GM12878 (cell line): ENCODE data around the gene CDC42EP3. TPM values are rescaled to one million over a fixed set of nuclear protein-coding genes. Genes with fewer than 3 reads are reported as not detected.
A peak's percentile ranks its signal among the peaks of the same experiment; 100 is the strongest.

Experiments
- ATAC-seq: fragments of 200-7000 bp; cut with Tn5 transposase; 3 replicates; pipeline ENCODE4 v1.9.1; 2020; ENCODE audit warnings: mild to moderate bottlenecking, moderate library complexity
- BruUV-seq: library from RNA; stranded (reverse); fragments of 400-500 nt; replicated peaks from 2 replicates; lab custom pipeline; 2021; lab: Mats Ljungman, UMichigan
- CTCF ChIA-PET: fragments of 300-600 bp; sonication (Branson Sonifier 250); formaldehyde crosslinking; extraction: SDS; loops from one replicate; lab custom pipeline; 2021; ENCODE audit warnings: inconsistent platforms; lab: Yijun Ruan, JAX
- POLR2A ChIA-PET: fragments of 350-600 bp; formaldehyde crosslinking; extraction: SDS; loops from one replicate; lab custom pipeline; 2021; ENCODE audit warnings: inconsistent platforms; lab: Charles Lee
- RAD21 ChIA-PET: fragments of 300-600 bp; sonication (Branson Sonifier 250); formaldehyde crosslinking; loops from one replicate; lab custom pipeline; 2023; ENCODE audit warnings: antibody characterized with exemption; ENCODE audit not compliant: unreplicated experiment; lab: Charles Lee
- SMC1A ChIA-PET: fragments of 300-600 bp; sonication (Branson Sonifier 250); formaldehyde crosslinking; loops from one replicate; lab custom pipeline; 2023; ENCODE audit not compliant: unreplicated experiment, uncharacterized antibody; lab: Charles Lee
- DNase-seq: peaks from one replicate; pipeline ENCODE4 v3.0.0-alpha.2; 2011; ENCODE audit warnings: low read depth, low spot score
- FAIRE-seq: peaks from 3 replicates; lab custom pipeline; 2011; peaks lifted over from hg19 to GRCh38; lab: Jason Lieb, UNC
- H2AFZ ChIP-seq: 2 replicates; pipeline ENCODE4 v1.6.0; 2011; ENCODE audit warnings: low read depth, low read length, control low read depth; ENCODE audit not compliant: control insufficient read depth
- H3K27ac ChIP-seq: 2 replicates; pipeline ENCODE4 v1.5.1; 2011; ENCODE audit warnings: control low read depth; ENCODE audit not compliant: control insufficient read depth, insufficient read depth
- H3K27me3 ChIP-seq, 2 experiments: replicated peaks in 1 of 2; 2 replicates each; pipeline versions ENCODE4 v1.6.0 to v1.6.1; 2011; ENCODE audit warnings: low read length in 1 of 2; ENCODE audit not compliant: control insufficient read depth in 2 of 2, insufficient read depth in 2 of 2
- H3K36me3 ChIP-seq, 2 experiments: 2 replicates each; pipeline ENCODE4 v1.5.1; 2011; ENCODE audit warnings: low read length in 1 of 2; ENCODE audit not compliant: control insufficient read depth in 2 of 2, insufficient read depth in 2 of 2
- H3K4me1 ChIP-seq: 2 replicates; pipeline ENCODE4 v1.6.1; 2011; ENCODE audit warnings: mild to moderate bottlenecking, low read length, moderate library complexity, mixed read lengths; ENCODE audit not compliant: control insufficient read depth, insufficient read depth
- H3K4me2 ChIP-seq: 2 replicates; pipeline ENCODE4 v1.6.0; 2011; ENCODE audit warnings: control low read depth; ENCODE audit not compliant: control insufficient read depth, insufficient read depth
- H3K4me3 ChIP-seq: fragments of 200-600 bp; sonication (generic); 2 replicates; pipeline ENCODE4 v1.5.1; 2016
- H3K79me2 ChIP-seq: 2 replicates; pipeline ENCODE4 v1.6.0; 2011; ENCODE audit warnings: low read length; ENCODE audit not compliant: control insufficient read depth, insufficient read depth
- H3K9ac ChIP-seq: 2 replicates; pipeline ENCODE4 v1.8.0; 2011; ENCODE audit warnings: low read length, control low read depth, mixed read lengths; ENCODE audit not compliant: control insufficient read depth, insufficient read depth
- H3K9me3 ChIP-seq: replicated peaks from 3 replicates; pipeline ENCODE4 v1.5.1; 2011; ENCODE audit warnings: mild to moderate bottlenecking, low read length; ENCODE audit not compliant: control insufficient read depth, insufficient read depth
- H4K20me1 ChIP-seq: 2 replicates; pipeline ENCODE4 v1.6.0; 2011; ENCODE audit not compliant: control insufficient read depth, insufficient read depth
- EED ChIP-seq: sonication (generic); IDR thresholded peaks from 2 replicates; pipeline ENCODE4 v1.6.1; 2016; ENCODE audit warnings: antibody characterized with exemption, low read depth
- EGR1 ChIP-seq, 2 experiments: IDR thresholded peaks; 1 replicate in 1 of 2; 2 replicates in 1 of 2; pipeline ENCODE4 v1.6.1; 2011 to 2012; ENCODE audit warnings: low read depth in 2 of 2, low read length in 2 of 2, borderline replicate concordance in 1 of 2, mild to moderate bottlenecking in 1 of 2, moderate library complexity in 1 of 2
- NR2C1 ChIP-seq: fragments of 450-650 bp; IDR thresholded peaks from 2 replicates; pipeline ENCODE4 v1.6.1; 2017; ENCODE audit warnings: antibody characterized with exemption, mild to moderate bottlenecking, moderate library complexity
- POLR2AphosphoS5 ChIP-seq: IDR thresholded peaks from 2 replicates; pipeline ENCODE4 v1.6.1; 2011; ENCODE audit warnings: mild to moderate bottlenecking, low read length, inconsistent platforms
- WGBS: methylation state at CpG from one replicate; pipeline ENCODE4 v1.1.6; 2016; ENCODE audit warnings: low lambda C conversion rate; ENCODE audit not compliant: insufficient replicate concordance, insufficient coverage; ENCODE audit errors: missing lambda C conversion rate; 5-methylcytosine and 5-hydroxymethylcytosine counted together
- in situ Hi-C: fragments of 300-500 bp; cut with MboI; formaldehyde crosslinking; loops from 9 replicates; pipeline ENCODE4 v1.14.3; 2018; ENCODE audit warnings: mixed read lengths
- intact Hi-C: fragments of 100-400 bp; cut with micrococcal nuclease; formaldehyde crosslinking; loops from one replicate; pipeline ENCODE4 v1.14.2; 2022; ENCODE audit not compliant: unreplicated experiment
- polyA plus RNA-seq, 11 experiments: library from polyadenylated mRNA; depleted of rRNA in 4 of 11; unstranded in 6 of 11; stranded (reverse) in 5 of 11; fragments of >200 nt; fragmentation: Nextera tagmentation in 4 of 11; fragmentation: Illumina TruSeq in 1 of 11; extraction: Ambion mirVana in 4 of 11; extraction: Trizol in 1 of 11; gene quantifications; 1 replicate in 1 of 11; 2 replicates in 10 of 11; pipeline versions ENCODE4 v1.2.1 to v1.2.3, GENCODE V29; 2011 to 2016; ENCODE audit warnings: inconsistent platforms in 2 of 11, missing spikeins in 2 of 11, low read depth in 1 of 11
- total RNA-seq, 4 experiments: library from RNA; depleted of rRNA in 3 of 4; stranded (reverse); fragments of >200 nt in 3 of 4; fragmentation: Illumina TruSeq in 1 of 4; extraction: Trizol in 1 of 4; gene quantifications; 2 replicates each; pipeline versions ENCODE4 v1.2.1 to v1.2.3, GENCODE V29; 2013 to 2021
- TF ChIP-seq, protein P1 (sequence below): fragments of 450-650 bp; IDR thresholded peaks from 2 replicates; pipeline ENCODE4 v1.6.1; 2017; ENCODE audit warnings: low read depth, mild to moderate bottlenecking, moderate library complexity

The CDC42EP3 gene
- total and polyA plus RNA-seq, 10 of the 15 experiments (the other 5 are each of a cell fraction or from before 2014, with no cell fraction given): 11.8 to 86.9 (median 52.9) TPM

DNA sequence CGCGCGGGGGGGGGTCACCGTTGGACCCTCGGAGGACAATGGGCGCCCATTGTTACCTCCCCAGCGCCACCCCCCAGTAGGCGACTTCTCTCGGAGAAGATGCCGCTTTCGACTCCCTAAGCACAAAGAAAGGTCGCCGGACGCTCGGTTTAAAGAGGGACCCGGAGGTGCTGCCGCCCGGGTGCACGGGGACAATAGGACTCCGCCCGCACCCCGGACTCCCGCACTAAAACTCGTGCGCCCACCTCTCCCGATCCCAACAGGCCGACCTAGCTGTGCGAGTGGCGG, 318 bp upstream of the CDC42EP3 start:
- DNase-seq (no peak), FAIRE-seq (no peak), ATAC-seq (peak; percentile 4)
- H3K9me3 ChIP-seq: no peaks in the 10 kb centered on the region
- BruUV-seq: no TSS peak
- H3K36me3 ChIP-seq: peaks cover 2 to 6% of the 10 kb centered on the region in 2 experiments; a peak in 3 of 4 replicates
- TF ChIP-seq EED (no peak), EGR1 (IDR thresholded peaks at IDR 0.05; ENCODE audit: borderline replicate concordance in 1 of 2, low read depth in 2 of 2, low read length in 2 of 2) (0 out of 3 replicates have a peak, but pooled peaks of 1 of the 2 experiments have one; percentile 2), NR2C1 (no peak), POLR2AphosphoS5 (0 out of 2 replicates have a peak, but pooled peaks have one; percentile 11)
- TF ChIP-seq, protein P1, sequence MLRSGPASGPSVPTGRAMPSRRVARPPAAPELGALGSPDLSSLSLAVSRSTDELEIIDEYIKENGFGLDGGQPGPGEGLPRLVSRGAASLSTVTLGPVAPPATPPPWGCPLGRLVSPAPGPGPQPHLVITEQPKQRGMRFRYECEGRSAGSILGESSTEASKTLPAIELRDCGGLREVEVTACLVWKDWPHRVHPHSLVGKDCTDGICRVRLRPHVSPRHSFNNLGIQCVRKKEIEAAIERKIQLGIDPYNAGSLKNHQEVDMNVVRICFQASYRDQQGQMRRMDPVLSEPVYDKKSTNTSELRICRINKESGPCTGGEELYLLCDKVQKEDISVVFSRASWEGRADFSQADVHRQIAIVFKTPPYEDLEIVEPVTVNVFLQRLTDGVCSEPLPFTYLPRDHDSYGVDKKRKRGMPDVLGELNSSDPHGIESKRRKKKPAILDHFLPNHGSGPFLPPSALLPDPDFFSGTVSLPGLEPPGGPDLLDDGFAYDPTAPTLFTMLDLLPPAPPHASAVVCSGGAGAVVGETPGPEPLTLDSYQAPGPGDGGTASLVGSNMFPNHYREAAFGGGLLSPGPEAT: 0 out of 2 replicates have a peak, but pooled peaks have one; percentile 0
- H3K27ac ChIP-seq: peak overlapping the region; percentile 77
- peak overlapping the region; percentile 89 for H2AFZ ChIP-seq
- intact Hi-C loops: loop anchor here (2.0 to 5.0 kb wide), 4 partner anchors 15 to 257 kb away; no protein-coding TSS in a partner anchor
- peak overlapping the region; percentile 84 for H3K9ac ChIP-seq
- no peaks in the 10 kb centered on the region for H4K20me1 ChIP-seq
- in situ Hi-C loops: no loop called here
- H3K4me2 ChIP-seq: peak overlapping the region; percentile 93
- H3K79me2 ChIP-seq: peaks cover 53% of the 10 kb centered on the region
- no peaks in the 10 kb centered on the region; the same call in 1 of the 2 replicates for H3K4me1 ChIP-seq
- H3K4me3 ChIP-seq: peak overlapping the region; percentile 87
- WGBS: 0% methylated on average over 29 of the region's 29 CpGs
- ChIA-PET CTCF (interaction anchor here (0.7 to 1.6 kb wide), 5 partner anchors 18 to 205 kb away, joined by 3 to 6 read pairs (median 5); no protein-coding TSS in a partner anchor), SMC1A (interaction anchor here (0.9 to 14.0 kb wide), 7 partner anchors 16 to 257 kb away, joined by 3 to 246 read pairs (median 5); no protein-coding TSS in a partner anchor), POLR2A (interaction anchor here (0.8 to 9.9 kb wide), 6 partner anchors 16 to 206 kb away, joined by 3 to 171 read pairs (median 4); no protein-coding TSS in a partner anchor), RAD21 (interaction anchor here (0.6 to 7.8 kb wide), 13 partner anchors 14 to 257 kb away, joined by 3 to 122 read pairs (median 5); no protein-coding TSS in a partner anchor)
- no peaks in the 10 kb centered on the region for H3K27me3 ChIP-seq
